ENCODE results near the gene CFD.
"Not testable (repeated sequence)": the region's sequence is repeated elsewhere in the genome, so short reads cannot be mapped to it uniquely, and the experiment has no call there.

CFD gene

DNA sequence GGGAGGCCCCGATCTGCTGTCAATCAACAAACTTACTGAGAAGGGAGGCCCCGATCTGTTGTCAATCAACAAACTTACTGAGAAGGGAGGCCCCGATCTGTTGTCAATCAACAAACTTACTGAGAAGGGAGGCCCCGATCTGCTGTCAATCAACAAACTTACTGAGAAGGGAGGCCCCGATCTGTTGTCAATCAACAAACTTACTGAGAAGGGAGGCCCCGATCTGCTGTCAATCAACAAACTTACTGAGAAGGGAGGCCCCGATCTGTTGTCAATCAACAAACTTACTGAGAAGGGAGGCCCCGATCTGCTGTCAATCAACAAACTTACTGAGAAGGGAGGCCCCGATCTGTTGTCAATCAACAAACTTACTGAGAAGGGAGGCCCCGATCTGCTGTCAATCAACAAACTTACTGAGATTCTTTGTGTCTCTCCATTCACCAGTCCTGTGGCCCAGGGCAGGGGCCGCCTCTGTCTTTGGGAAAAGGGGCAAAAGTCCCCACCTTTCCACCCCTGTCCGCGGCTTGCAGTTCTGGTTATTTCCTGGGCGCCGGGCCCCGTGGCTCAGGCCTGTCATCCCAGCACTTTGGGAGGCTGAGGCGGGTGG lies 5.7 kb upstream of the CFD start:
- not testable (repeated sequence) for DNase-seq

GRCh38 chr19:854549-854948 lies 4.9 kb upstream of the CFD start:
- no peak for DNase-seq

DNA sequence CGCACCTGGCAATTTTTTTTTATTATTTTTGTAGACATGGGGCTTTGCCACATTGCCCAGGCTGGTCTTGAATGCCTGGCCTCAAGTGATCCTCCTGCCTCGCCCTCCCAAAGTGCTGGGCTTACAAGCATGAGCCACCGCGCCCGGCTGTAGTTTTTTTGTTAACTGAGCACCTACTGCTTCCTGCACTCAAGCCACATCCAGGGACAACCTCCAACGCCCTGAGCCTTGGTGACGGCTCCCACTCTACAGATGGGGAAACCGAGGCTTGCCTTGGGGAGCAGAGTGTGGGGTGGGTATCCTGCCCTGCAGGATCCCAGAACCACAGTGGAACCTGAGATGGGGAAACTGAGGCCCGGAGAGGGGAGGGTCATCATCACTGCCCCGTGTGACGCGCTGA lies 4.3 kb upstream of the CFD start:
- DNase-seq, result no peak

- no peak for DNase-seq
Measured at GRCh38 chr19:855566-856120, 3.8 kb upstream of the CFD start.

- DNase-seq, result no peak
Measured at GRCh38 chr19:858284-858683, 1.2 kb upstream of the CFD start.

- no peak for DNase-seq
Measured at GRCh38 chr19:861141-861755, 1.8 kb downstream of the CFD start.

- DNase-seq, result peak; percentile 47
Measured at GRCh38 chr19:861756-862580, 2.5 kb downstream of the CFD start.

DNA sequence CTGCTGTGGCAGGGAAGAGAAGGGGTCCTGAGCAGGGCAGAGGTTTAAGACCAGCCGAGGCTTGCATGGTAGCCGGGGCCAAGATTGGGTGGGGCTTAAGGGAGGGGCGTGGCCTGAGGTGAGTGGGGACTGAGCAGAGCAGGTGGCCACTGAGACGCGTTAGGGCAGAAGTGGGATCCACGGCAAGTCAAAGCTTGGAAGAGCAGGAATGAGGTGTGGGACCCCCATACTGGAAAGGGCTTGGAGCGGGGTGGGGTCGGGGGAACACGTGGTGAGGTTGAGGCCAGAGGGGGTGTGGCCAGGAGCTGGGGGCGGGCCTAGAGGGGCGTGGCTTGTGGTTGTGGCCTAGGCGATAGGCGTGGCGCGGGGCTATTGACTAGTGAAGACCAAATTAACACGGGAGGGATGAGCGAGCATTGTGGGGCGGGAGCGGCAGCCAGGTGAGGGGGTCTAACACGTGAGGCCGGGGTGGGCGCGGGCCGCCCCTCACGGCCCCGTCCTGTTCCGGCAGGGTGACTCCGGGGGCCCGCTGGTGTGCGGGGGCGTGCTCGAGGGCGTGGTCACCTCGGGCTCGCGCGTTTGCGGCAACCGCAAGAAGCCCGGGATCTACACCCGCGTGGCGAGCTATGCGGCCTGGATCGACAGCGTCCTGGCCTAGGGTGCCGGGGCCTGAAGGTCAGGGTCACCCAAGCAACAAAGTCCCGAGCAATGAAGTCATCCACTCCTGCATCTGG lies 3.3 kb downstream of the CFD start:
- DNase-seq, result peak; percentile 73

- no peak for DNase-seq
Measured at GRCh38 chr19:863315-863620, 3.8 kb downstream of the CFD start.

- no peak for DNase-seq
Measured at GRCh38 chr19:866769-867300, 7.4 kb downstream of the CFD start.

DNA sequence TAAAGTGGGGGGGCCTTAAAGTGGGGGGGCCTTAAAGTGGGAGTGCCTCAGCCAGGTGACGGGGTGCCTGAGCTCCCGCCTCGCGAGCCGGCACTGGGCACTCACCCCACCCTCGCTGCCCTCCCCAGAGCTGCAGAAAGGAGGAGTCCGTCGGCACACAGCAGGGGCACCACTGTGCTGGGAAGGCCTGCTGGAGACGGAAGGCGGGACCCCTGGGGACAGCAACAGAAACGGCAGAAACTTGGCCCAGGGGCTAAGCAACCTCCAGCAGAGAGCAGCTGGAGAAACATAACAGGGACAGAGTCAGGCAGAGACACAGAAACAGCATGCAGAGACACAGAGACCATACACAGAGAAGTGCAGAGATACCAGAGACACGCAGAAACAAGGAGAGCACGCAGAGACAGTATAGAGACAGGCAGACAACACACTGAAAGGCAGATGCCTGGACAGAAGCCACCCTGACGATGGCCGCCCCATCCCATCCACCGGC lies 7.9 kb downstream of the CFD start:
- no peak for DNase-seq

- no peak for DNase-seq
Measured at GRCh38 chr19:867855-868457, 8.5 kb downstream of the CFD start.

DNA sequence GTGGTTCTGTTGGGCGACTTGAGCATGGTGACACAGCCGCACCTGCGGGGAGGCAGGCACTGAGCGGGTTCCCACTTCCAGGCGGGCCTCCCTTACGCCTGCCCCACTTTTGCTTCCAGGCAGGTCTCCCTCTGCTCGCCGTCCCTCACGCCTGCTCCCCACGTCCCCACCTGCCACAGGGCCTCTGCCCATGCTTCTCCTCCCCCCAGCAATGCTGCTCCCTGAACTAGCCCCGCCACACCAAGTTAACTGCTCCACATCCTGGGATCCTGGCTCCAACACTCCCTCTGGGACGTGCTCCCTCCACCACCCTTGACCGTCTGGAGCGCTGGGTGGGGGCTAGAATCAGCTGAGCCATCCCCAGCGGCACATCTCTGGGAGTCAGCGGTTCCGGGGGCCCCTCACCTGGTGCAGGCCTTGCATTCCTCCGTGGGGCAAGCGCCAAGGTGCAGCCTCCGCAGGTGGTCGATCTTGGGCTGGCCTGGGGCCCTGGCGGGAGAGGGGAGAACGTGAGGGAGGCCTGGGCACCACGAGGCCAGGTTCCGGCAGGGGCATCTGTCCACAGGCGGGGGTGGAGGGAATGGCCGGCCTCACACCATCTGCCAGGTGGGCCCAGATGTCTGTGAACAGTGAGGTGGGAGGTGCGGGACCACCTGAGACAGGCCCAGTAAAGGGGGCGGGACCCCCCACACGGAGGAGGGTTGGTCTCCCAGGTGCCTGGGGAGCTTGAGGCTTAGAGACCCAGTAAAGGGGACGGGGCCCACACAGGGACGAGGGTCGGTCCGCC lies 9.2 kb downstream of the CFD start:
- DNase-seq, result no peak

DNA sequence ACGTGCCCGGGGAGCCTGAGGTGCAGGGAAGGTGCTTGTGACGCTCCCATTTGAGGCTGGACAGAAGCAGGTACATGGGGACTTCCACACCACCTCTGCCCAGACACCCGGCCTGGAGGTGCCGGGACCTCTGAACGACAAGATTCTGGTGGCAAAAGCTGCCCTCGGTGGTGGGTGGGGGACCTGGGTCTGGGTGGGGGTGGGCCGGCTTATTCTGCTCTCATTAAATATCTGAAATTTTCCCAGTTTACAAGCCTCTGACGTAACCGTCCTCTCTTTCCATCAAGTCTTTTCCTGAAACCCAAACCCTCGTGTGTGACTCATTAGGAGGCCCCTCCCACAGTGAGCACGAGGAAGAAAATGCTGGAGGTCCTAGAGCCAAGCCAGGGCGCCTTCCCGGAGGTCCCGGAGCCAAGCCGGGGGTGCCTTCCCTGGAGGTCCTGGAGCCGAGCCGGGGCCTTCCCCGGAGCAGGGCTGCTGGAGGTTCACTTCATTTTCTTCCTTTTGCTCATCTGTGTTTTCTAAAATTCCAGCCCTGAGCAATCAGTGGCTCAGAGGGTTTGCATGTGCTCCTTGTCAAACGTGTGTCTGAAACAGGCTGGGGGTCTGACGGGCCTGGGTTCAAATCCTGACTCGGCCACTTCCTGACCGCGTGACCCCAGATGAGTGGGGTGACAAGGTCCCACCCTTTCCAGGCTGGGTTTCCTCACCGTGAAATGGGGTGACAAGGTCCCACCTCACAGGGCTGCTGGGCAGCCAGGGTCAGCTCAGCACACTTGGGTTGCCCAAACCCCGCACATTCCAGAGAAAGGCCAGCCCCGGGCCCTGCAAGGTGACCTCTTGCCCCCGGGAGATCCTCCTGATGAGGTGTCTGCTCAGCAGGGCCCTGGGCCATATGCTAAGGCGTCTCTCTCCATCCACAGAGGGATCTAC lies 10.0 kb downstream of the CFD start:
- no peak for DNase-seq

DNA sequence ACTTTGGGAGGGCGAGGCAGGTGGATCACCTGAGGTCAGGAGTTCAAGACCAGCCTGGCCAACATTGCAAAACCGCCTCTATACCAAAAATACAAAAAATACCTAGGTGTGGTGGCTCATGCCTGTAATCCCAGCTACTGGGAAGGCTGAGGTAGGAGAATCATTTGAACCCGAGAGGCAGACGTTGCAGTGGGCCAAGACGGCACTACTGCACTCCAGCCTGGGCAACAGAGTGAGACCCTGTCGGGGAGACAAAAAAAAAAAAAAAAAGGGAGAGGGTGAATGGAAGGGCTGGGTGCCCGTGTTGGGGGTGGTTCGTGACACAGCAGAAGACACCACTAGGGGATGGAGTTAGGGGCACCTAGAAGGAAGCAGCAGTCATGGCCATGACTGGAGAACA lies 10.8 kb downstream of the CFD start:
- no peak for DNase-seq

DNA sequence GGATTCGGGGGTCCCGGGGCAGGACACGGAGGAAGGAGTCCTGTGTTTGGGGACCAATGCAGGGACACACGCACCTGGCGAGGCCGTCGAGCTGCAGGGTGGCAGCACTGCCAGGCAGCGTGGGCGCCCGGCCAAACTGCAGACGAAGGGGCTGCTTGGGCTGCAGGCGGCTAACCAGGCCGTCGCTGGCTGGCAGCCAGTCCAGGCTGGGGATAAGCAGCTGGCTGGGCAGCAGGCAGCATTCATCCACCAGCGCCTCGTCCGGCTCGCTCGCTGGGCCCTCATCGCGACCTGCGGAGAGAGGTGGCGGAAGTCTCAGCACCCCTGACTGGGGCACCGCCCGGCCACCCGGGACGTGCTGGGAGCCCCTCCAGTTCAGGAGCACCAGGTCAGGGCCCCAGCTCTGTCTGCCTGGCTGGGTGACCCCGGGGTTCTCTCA lies 11.5 kb downstream of the CFD start:
- no peak for DNase-seq

- no peak for DNase-seq
Measured at GRCh38 chr19:871446-872265, 12.2 kb downstream of the CFD start.

GRCh38 chr19:872266-872951 lies 12.9 kb downstream of the CFD start:
- peak; percentile 84 for DNase-seq

GRCh38 chr19:873084-873483 lies 13.6 kb downstream of the CFD start:
- peak; percentile 80 for DNase-seq

All from activated effector memory CD4-positive, alpha-beta T cell treated with Interleukin-2 at 50 U/mL for 16 hours (primary cell).